Transverse colon (tissue), 4 donors: ENCODE results near the gene AOX1. TPM values are rescaled to one million over a fixed set of nuclear protein-coding genes. Genes with fewer than 3 reads are reported as not detected.
"Not testable (repeated sequence)": the region's sequence is repeated elsewhere in the genome, so short reads cannot be mapped to it uniquely, and the experiment has no call there.

Experiments used
- DNase-seq: peaks from one replicate; pipeline ENCODE4 v3.0.0-alpha.2; 2019
- H3K27ac ChIP-seq, 4 donors: fragments of 200-600 bp; sonication (generic); 2 replicates each; pipeline ENCODE4 v1.5.1; 2016 to 2018; ENCODE audit warnings: inconsistent platforms in 4 of 4
- H3K27me3 ChIP-seq: fragments of 200-600 bp; sonication (generic); 2 replicates; pipeline ENCODE4 v1.5.1; 2017; ENCODE audit warnings: inconsistent platforms
- H3K36me3 ChIP-seq, 4 donors: fragments of 200-600 bp; sonication (generic); 2 replicates each; pipeline ENCODE4 v1.5.1; 2017 to 2019; ENCODE audit warnings: inconsistent platforms in 4 of 4
- H3K4me1 ChIP-seq, 4 donors: fragments of 200-600 bp; sonication (generic); 2 replicates each; pipeline ENCODE4 v1.5.1; 2017 to 2020; ENCODE audit warnings: inconsistent platforms in 4 of 4
- H3K4me3 ChIP-seq, 4 donors: fragments of 200-600 bp; sonication (generic); 1 replicate in 1 of 4; 2 replicates in 3 of 4; pipeline versions ENCODE4 v1.5.1 to v1.6.1; 2017 to 2019; ENCODE audit warnings: inconsistent platforms in 4 of 4
- H3K9me3 ChIP-seq, 2 donors: fragments of 200-600 bp; sonication (generic); 2 replicates each; pipeline ENCODE4 v1.5.1; 2017 to 2019; ENCODE audit warnings: inconsistent platforms in 2 of 2
- CTCF ChIP-seq, 5 experiments: fragments of 200-600 bp in 3 of 5; fragments of 450-650 bp in 2 of 5; sonication (generic) in 3 of 5; IDR thresholded peaks; 1 replicate in 2 of 5; 2 replicates in 3 of 5; pipeline ENCODE4 v1.5.1; 2016 to 2017; ENCODE audit warnings: antibody characterized with exemption in 5 of 5, inconsistent platforms in 3 of 5, mild to moderate bottlenecking in 2 of 5, moderate library complexity in 1 of 5
- EP300 ChIP-seq: sonication (generic); formaldehyde crosslinking; IDR thresholded peaks from one replicate; pipeline ENCODE4 v1.6.1; 2017; ENCODE audit warnings: antibody characterized with exemption, low read depth
- POLR2A ChIP-seq: fragments of 450-650 bp; IDR thresholded peaks from one replicate; pipeline ENCODE4 v1.6.1; 2016; ENCODE audit warnings: antibody characterized with exemption, mild to moderate bottlenecking, moderate library complexity
- POLR2AphosphoS5 ChIP-seq, 3 donors: sonication (generic); formaldehyde crosslinking; IDR thresholded peaks; one replicate each; pipeline ENCODE4 v1.6.1; 2016; ENCODE audit warnings: antibody characterized with exemption in 3 of 3
- WGBS, 2 donors: methylation state at CpG; one replicate each; pipeline ENCODE4 v1.1.5; 2018; ENCODE audit warnings: low coverage in 1 of 2; 5-methylcytosine and 5-hydroxymethylcytosine counted together
- in situ Hi-C, 4 donors: fragments of 200-750 bp; cut with MboI; loops; one replicate each; pipeline versions ENCODE4 v1.15.0 to v1.15.1; 2017; ENCODE audit warnings: low sequenced_read_pairs in 3 of 4, low pct_ligation_motif_present in 1 of 4, low pct_unique_long_range_greater_than_20kb in 1 of 4
- intact Hi-C: fragments of 100-400 bp; cut with DNase I; formaldehyde crosslinking; loops from one replicate; pipeline ENCODE4 v1.15.1; 2023; ENCODE audit warnings: low total_unique reads
- total RNA-seq, 4 donors: library from RNA; depleted of rRNA; stranded (reverse); fragments of >200 nt; gene quantifications; one replicate each; pipeline ENCODE4 v1.1.0, GENCODE V29; 2016

The AOX1 gene
- total RNA-seq, 4 donors from 2014 or later = 12.0 to 28.1 (median 19.0) TPM

- DNase-seq = no peak
- H3K36me3 ChIP-seq = no peaks in the 10 kb centered on the region
- TF ChIP-seq CTCF (IDR thresholded peaks at IDR 0.05) (no peak), POLR2AphosphoS5 (IDR thresholded peaks at IDR 0.05) (no peak), EP300 (no peak), POLR2A (no peak)
- intact Hi-C loops = no loop called here
- no peak overlapping the region for H3K27ac ChIP-seq
- no peak overlapping the region for H3K4me3 ChIP-seq
- no peaks in the 10 kb centered on the region for H3K27me3 ChIP-seq
- 48 to 52% methylated on average over 3 of the region's 3 CpGs for WGBS, 2 donors
- in situ Hi-C loops = no loop called here
- no peaks in the 10 kb centered on the region for H3K4me1 ChIP-seq
- H3K9me3 ChIP-seq = no peaks in the 10 kb centered on the region
Measured at GRCh38 chr2:200608341-200609027, 22.7 kb downstream of the AOX1 start.

- Histone ChIP-seq H3K9me3 (no peaks in the 10 kb centered on the region), H3K4me1 (no peaks in the 10 kb centered on the region), H3K4me3 (no peak overlapping the region), H3K36me3 (no peaks in the 10 kb centered on the region), H3K27me3 (no peaks in the 10 kb centered on the region), H3K27ac (no peak overlapping the region)
- DNase-seq = no peak
- TF ChIP-seq POLR2A (no peak), POLR2AphosphoS5 (IDR thresholded peaks at IDR 0.05) (peak in 1 of 3 donors; percentile 15), CTCF (IDR thresholded peaks at IDR 0.05) (no peak), EP300 (no peak)
- intact Hi-C loops = no loop called here
- in situ Hi-C loops = no loop called here
Measured at GRCh38 chr2:200609028-200609614, 23.3 kb downstream of the AOX1 start.

GRCh38 chr2:200610217-200610616 lies 24.4 kb downstream of the AOX1 start:
- intact Hi-C loops, in situ Hi-C loops: not testable (repeated sequence)

GRCh38 chr2:200613692-200614091 lies 27.9 kb downstream of the AOX1 start:
- DNase-seq = no peak
- H3K27me3 ChIP-seq = no peaks in the 10 kb centered on the region
- H3K4me1 ChIP-seq = no peaks in the 10 kb centered on the region
- no peak overlapping the region for H3K27ac ChIP-seq
- H3K4me3 ChIP-seq = no peak overlapping the region
- TF ChIP-seq EP300 (no peak), POLR2AphosphoS5 (IDR thresholded peaks at IDR 0.05) (no peak), CTCF (IDR thresholded peaks at IDR 0.05) (no peak), POLR2A (no peak)
- 83 to 89% methylated on average over 3 to 4 of the region's 4 CpGs for WGBS, 2 donors
- no peaks in the 10 kb centered on the region for H3K36me3 ChIP-seq
- intact Hi-C loops (no loop called here), in situ Hi-C loops (no loop called here)
- no peaks in the 10 kb centered on the region for H3K9me3 ChIP-seq

More at GRCh38 chr2:200610217-200610616, 24.4 kb downstream of the AOX1 start:
- H3K4me3 ChIP-seq, H3K9me3 ChIP-seq, H3K27ac ChIP-seq, DNase-seq, H3K36me3 ChIP-seq, H3K27me3 ChIP-seq, H3K4me1 ChIP-seq: not testable (repeated sequence)
- 75 to 93% methylated on average over 3 of the region's 3 CpGs for WGBS, 2 donors
